HL-60 (cell line): ENCODE measurements around the gene EFTUD2.

Source experiments
- GABPA ChIP-seq: IDR thresholded peaks from 2 replicates; pipeline ENCODE4 v1.6.1; 2012; ENCODE audit warnings: low read depth
- SPI1 ChIP-seq: IDR thresholded peaks from 2 replicates; pipeline ENCODE4 v1.6.1; 2012; ENCODE audit warnings: low read depth, mild to moderate bottlenecking, borderline replicate concordance
- TF ChIP-seq, protein P1 (sequence below): IDR thresholded peaks from one replicate; pipeline ENCODE4 v1.5.1; 2011; ENCODE audit warnings: low read length, control low read depth, inconsistent platforms; ENCODE audit not compliant: insufficient read depth

DNA sequence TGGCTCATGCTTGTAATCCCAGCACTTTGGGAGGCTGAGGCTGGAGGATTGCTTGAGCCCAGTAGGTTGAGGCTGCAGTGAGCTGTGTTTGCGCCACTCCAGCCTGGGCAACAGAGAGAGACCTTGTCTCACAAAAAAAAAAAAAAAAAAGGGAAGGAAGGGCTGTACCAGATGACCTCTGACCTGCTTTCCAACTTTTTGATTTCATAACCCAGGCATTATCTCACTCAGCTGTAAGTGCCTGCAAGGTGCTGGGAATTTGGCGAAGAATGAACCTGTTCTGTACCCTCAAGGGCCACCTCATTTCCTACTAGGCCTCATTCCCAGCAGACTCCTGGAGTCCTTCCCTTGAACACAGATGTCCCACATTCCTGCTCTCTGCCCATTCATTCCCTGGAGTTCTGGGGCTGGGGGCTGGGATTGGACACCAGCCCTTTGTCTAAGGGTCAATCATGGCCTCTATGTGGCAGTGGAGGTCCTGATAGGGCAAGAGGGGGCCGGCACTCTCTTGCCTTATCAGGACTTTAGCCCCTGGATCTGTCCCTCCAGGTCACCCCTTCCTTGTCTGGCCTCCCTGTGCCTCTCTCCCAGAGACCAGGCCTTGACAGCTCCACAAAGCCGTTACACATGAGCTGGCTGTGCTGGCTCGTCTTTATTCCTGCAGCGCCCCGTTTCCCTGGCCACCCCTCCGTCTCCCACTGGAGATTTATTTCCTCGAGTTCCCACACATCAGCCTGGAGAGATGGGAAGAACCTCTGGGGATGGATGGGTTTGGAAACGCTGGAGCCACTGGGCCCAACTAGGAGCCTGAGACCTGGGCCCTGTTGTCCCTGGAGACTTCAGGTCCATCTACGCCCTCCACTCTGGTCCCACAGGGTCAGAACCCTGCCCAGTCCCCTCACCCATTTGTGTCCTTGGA lies 16.9 kb upstream of the EFTUD2 start:
- TF ChIP-seq, protein P1, sequence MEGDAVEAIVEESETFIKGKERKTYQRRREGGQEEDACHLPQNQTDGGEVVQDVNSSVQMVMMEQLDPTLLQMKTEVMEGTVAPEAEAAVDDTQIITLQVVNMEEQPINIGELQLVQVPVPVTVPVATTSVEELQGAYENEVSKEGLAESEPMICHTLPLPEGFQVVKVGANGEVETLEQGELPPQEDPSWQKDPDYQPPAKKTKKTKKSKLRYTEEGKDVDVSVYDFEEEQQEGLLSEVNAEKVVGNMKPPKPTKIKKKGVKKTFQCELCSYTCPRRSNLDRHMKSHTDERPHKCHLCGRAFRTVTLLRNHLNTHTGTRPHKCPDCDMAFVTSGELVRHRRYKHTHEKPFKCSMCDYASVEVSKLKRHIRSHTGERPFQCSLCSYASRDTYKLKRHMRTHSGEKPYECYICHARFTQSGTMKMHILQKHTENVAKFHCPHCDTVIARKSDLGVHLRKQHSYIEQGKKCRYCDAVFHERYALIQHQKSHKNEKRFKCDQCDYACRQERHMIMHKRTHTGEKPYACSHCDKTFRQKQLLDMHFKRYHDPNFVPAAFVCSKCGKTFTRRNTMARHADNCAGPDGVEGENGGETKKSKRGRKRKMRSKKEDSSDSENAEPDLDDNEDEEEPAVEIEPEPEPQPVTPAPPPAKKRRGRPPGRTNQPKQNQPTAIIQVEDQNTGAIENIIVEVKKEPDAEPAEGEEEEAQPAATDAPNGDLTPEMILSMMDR, result no peak
- TF ChIP-seq SPI1 (no peak), GABPA (no peak)
